GM21390 (cell line): ENCODE data around the gene CENPX.

Source experiments
- ATAC-seq: cut with Tn5 transposase; IDR thresholded peaks from one replicate; pipeline ENCODE4 v1.9.1; 2021; ENCODE audit not compliant: unreplicated experiment

Gene CENPX

GRCh38 chr17:82012261-82012639, 10.4 kb downstream of the CENPX start:
- no peak for ATAC-seq

DNA sequence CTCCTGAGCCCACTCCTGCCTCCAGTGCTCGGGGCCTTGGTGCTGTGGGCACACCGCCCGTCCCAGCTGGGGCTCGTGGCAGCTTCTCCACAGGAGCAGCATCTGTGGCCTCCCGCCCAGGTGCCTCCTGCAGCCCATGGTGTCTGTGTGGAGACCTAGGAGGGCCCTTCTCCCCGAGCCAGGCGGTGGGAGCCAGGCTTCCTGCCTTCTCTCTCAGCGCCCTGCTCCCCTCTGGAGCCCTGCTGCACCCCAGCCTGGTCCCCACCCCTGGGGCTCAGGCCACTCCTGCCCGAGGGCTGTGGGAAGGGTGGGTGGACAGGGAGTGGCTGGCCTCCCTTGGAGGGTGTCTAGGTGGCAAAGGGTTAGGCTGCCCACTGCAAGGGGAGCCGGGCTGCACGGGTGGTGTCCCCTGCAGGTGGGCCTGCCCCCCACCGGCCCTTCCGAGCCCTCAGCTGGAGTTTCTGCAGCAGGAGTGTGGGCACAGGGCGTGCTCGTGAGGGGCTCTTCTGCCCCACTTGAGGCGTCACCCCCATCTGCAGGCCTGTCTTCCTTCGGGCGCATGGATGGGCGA, 11.0 kb downstream of the CENPX start:
- no peak for ATAC-seq

- ATAC-seq: no peak
Observed at GRCh38 chr17:82010575-82011525, 11.8 kb downstream of the CENPX start.

- no peak for ATAC-seq
Observed at GRCh38 chr17:82009413-82009812, 13.3 kb downstream of the CENPX start.

DNA sequence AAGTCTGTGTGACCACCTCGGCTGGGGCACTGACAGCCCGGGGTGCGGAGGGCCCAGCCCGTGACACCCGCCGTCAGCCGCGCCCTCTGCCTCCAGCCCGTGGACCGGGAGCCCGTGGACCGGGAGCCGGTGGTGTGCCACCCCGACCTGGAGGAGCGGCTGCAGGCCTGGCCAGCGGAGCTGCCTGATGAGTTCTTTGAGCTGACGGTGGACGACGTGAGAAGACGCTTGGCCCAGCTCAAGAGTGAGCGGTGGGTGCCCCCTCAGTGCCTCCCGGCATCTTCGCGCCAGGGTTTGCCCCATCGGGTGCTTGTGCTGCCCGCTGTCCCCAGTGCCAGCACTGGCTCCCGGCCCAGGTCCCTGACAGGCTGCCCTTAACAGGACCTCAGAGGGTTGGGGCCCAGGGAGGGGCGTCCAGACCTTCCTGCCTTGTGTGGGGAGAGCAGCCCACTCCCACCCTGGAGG, 13.7 kb downstream of the CENPX start:
- no peak for ATAC-seq

DNA sequence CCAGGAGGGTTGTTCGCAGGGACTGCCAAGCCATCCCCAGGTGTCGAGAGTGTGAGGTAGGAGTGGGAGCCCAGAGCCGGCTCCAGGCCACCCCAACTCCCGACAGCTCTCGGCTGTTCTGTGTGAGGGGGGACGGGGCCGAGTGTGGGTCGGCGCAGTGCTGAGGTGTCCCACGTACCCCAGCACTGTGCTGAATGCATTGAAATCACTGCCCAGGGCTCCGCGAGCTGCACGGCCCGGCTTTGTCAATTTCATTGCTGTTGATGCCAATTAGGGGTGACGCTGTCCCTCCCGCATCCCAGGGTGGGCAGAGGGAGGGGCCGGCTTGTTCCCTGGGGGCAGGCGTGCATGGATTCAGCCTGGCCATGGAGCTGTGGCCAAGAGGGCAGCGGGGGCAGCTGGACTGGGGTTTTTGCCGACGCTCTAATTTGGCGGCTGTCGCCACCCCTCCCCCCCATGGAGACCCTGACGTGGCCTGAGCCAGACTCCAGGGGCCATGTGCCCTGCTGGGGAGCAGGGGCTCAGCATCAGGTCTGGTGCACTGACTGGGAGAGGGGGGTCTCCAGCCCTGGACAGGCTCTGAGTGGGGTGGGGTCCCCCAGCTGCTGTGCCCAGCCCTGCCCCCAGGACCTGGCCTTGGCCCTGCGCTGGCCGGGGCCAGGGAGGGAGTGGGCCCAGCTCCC, 14.3 kb downstream of the CENPX start:
- no peak for ATAC-seq

- ATAC-seq: no peak
Observed at GRCh38 chr17:82007495-82008257, 15.0 kb downstream of the CENPX start.

GRCh38 chr17:82007228-82007494, 15.5 kb downstream of the CENPX start:
- no peak for ATAC-seq

- no peak for ATAC-seq
Observed at GRCh38 chr17:82006468-82007227, 16.0 kb downstream of the CENPX start.

- ATAC-seq: no peak
Observed at GRCh38 chr17:82005701-82006348, 16.9 kb downstream of the CENPX start.

- no peak for ATAC-seq
Observed at GRCh38 chr17:82004517-82005455, 17.9 kb downstream of the CENPX start.

DNA sequence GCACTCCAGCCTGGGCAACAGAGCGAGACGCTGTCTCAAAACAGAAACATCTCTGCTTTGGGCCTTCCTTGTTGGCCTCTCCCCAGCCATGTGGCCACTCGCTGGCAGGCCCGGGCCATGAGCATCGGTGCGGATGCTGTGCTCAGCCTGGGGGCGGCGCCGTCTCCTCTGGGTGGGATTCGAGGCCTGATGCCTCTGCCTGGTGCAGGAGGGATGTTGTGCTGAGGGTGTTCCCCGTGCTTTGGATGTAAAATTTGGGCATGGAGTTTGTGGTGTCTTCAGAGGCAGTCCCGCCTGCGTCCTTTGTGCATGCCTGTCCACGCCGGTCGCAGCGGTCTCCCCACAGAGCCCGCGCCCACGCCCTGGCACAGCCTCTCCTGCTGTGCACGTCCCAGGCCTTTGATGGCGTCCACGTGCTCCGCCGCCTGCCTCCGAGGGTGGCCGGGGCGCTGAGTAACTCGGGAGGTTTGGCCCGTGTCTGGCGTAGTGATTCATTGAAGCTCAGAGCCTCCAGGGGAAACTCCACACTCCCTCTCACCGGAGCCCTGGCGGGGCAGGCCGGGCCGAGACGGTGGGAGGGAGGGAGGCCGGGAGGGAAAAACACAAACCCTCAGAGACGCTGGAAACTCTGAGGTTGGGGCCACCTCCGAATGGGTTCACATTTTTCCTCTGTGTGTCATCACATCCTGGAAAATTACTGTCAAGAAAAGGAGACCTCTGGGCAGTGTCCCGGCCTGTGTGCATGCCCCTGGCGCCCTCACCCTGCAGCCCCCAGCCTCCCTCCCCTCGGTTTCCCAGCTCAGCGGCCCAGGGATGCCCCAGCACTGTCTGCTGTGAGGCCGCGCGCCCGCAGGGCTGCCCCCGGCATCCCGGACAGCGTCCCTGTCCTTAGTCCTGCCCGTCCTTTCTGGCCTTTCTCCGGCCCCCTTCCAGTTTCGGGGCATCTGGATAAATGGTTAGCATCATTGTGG, 19.0 kb downstream of the CENPX start:
- ATAC-seq: no peak

- ATAC-seq: no peak
Observed at GRCh38 chr17:82001571-82002056, 21.1 kb downstream of the CENPX start.

- no peak for ATAC-seq
Observed at GRCh38 chr17:82000803-82001570, 21.7 kb downstream of the CENPX start.

- ATAC-seq: no peak
Observed at GRCh38 chr17:81999976-82000802, 22.5 kb downstream of the CENPX start.

DNA sequence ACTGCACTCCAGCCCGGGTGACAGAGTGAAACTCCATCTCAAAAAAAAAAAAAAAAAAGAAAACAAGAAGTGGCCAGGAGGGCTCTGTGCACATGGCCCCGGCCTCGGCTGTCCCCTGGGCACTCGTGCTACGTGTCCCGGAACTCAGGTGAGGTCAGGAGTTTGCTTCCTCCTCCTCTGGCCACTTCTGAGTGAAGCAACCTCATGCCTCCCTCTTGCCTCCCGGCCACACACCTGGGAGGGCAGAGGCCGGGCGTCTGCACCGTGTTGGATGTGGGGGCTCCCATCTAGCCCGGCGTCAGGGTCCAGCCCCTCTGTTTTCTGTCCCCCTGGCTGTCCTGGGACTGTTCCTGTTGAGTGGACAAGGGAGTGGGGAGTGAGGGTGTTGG, 23.1 kb downstream of the CENPX start:
- no peak for ATAC-seq
